Left lung (tissue), 10 donors: ENCODE data around the gene ZDHHC16. TPM values are rescaled to one million over a fixed set of nuclear protein-coding genes. Genes with fewer than 3 reads are reported as not detected.
A peak's percentile ranks its signal among the peaks of the same experiment; 100 is the strongest.

ENCODE experiments used
- ATAC-seq: fragments of 200-7000 bp; cut with Tn5 transposase; one replicate; pipeline ENCODE4 v1.9.1; 2020; ENCODE audit warnings: moderate library complexity
- DNase-seq, 4 donors: peaks; one replicate each; pipeline ENCODE4 v3.0.0-alpha.2; 2013 to 2020
- H3K27ac ChIP-seq, 2 donors: fragments of 200-600 bp; sonication (generic) in 1 of 2; one replicate each; pipeline versions ENCODE4 v1.5.0 to v1.8.0; 2020 to 2021
- H3K27me3 ChIP-seq, 2 donors: fragments of 200-600 bp; sonication (generic) in 1 of 2; one replicate each; pipeline versions ENCODE4 v1.5.0 to v1.8.0; 2020 to 2021
- H3K36me3 ChIP-seq, 2 donors: fragments of 200-600 bp; sonication (generic) in 1 of 2; one replicate each; pipeline versions ENCODE4 v1.5.0 to v1.8.0; 2020 to 2021
- H3K4me1 ChIP-seq, 2 donors: fragments of 200-600 bp; one replicate each; pipeline ENCODE4 v1.8.0; 2021
- H3K4me3 ChIP-seq, 2 donors: fragments of 200-600 bp; sonication (generic) in 1 of 2; one replicate each; pipeline versions ENCODE4 v1.5.0 to v1.8.0; 2020 to 2021; ENCODE audit warnings: mild to moderate bottlenecking in 1 of 2
- H3K9me3 ChIP-seq, 2 donors: fragments of 200-600 bp; sonication (generic) in 1 of 2; one replicate each; pipeline versions ENCODE4 v1.5.0 to v1.8.0; 2020 to 2021
- CTCF ChIP-seq, 2 donors: fragments of 200-600 bp; sonication (generic) in 1 of 2; IDR thresholded peaks; one replicate each; pipeline versions ENCODE4 v1.5.0 to v1.8.0; 2021; ENCODE audit warnings: antibody characterized with exemption in 2 of 2
- intact Hi-C, 2 donors: fragments of 100-400 bp; cut with DNase I; formaldehyde crosslinking; loops; one replicate each; pipeline versions ENCODE4 v1.11.2 to v1.14.2; 2022
- polyA plus RNA-seq, 6 donors: library from polyadenylated mRNA; unstranded; fragments of 120-200 nt; gene quantifications; one replicate each; pipeline ENCODE4 v1.2.1, GENCODE V29; 2013; ENCODE audit not compliant: insufficient read length in 6 of 6
- total RNA-seq, 2 donors: library from RNA; stranded (reverse); fragmentation: NEBNext Ultra II Directional; extraction: Animal tissue kit (Norgen Biotek cat#: 25700); gene quantifications; one replicate each; pipeline ENCODE4 v1.2.1, GENCODE V29; 2021
- donor health status: DM: no; HTN: yes; CAD: no.
- donor health status: DM: no; HTN: no; CAD: no.

ZDHHC16 gene
- total and polyA plus RNA-seq, 8 donors, result 44.8 to 65.2 (median 47.7) TPM

- H3K36me3 ChIP-seq, result no peaks in the 10 kb centered on the region
Measured at GRCh38 chr10:97499561-97500296, 53.8 kb downstream of the ZDHHC16 start.

GRCh38 chr10:97500297-97500575 is 54.3 kb downstream of the ZDHHC16 start:
- TF ChIP-seq CTCF (IDR thresholded peaks at IDR 0.05), result no peak
- ATAC-seq, result no peak
- H3K27ac ChIP-seq, result peak overlapping the region; percentile 91 to 93
- no peak for DNase-seq
- intact Hi-C loops, result no loop called here
- H3K36me3 ChIP-seq, result no peaks in the 10 kb centered on the region
- H3K4me1 ChIP-seq, result peaks cover 28 to 45% of the 10 kb centered on the region in 2 donors
- H3K27me3 ChIP-seq, result no peaks in the 10 kb centered on the region
- H3K4me3 ChIP-seq, result peak overlapping the region; percentile 73 to 96
- H3K9me3 ChIP-seq, result no peaks in the 10 kb centered on the region

More at GRCh38 chr10:97499561-97500296, 53.8 kb downstream of the ZDHHC16 start:
- intact Hi-C loops, result no loop called here
- DNase-seq, result peak; percentile 38 to 85 (median 64)
- Histone ChIP-seq H3K4me3 (peak overlapping the region; percentile 73 to 96), H3K27me3 (no peaks in the 10 kb centered on the region), H3K27ac (peak overlapping the region; percentile 91 to 93), H3K9me3 (no peaks in the 10 kb centered on the region), H3K4me1 (peaks cover 30 to 50% of the 10 kb centered on the region in 2 donors)
- TF ChIP-seq CTCF (IDR thresholded peaks at IDR 0.05), result no peak
- no peak for ATAC-seq

DNA sequence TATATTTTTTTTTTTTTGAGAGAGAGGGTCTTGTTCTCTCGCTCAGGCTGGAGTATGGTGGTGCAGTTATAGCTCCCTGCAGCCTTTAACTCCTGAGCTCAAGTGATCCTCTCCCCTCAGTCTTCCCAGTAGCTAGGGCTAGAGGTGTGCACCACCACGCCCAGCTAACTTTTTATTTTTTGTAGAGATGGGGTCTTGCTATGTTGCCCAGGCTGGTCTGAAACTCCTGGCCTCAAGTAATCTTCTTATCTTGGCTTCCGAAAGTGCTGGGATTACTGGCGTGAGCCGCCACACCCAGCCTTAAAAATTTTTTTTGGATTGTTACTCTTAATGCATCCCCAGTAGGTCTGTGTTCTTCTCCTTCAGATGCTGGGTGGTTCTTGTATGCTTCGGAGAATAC is 56.9 kb downstream of the ZDHHC16 start:
- DNase-seq, result no peak
- Histone ChIP-seq H3K27me3 (no peaks in the 10 kb centered on the region), H3K27ac (no peak overlapping the region), H3K4me3 (no peak overlapping the region), H3K4me1 (peaks cover 14 to 35% of the 10 kb centered on the region in 2 donors), H3K9me3 (no peaks in the 10 kb centered on the region), H3K36me3 (no peaks in the 10 kb centered on the region)
- intact Hi-C loops, result no loop called here
- no peak for ATAC-seq
- no peak for TF ChIP-seq CTCF (IDR thresholded peaks at IDR 0.05)

- intact Hi-C loops, result no loop called here
Measured at GRCh38 chr10:97503406-97503805, 57.4 kb downstream of the ZDHHC16 start.

DNA sequence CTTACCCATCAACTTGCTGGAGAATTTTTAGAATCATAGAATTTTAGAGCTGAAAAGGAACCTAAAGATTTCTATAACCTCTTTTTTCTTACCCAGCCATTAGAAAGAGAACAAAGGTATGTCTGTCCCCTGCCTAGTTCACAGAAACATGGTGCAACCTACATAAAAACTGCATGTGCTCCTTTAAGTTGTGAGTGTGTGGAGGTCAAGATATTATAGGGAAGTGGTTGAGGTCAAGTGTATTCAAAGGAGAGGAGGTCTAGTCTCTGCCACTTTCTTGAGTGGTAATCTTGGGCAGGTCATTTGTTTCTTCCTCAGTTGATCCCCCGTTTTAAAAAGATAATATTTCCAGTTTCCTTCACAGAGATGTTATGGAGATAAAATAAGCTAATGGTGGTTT is 59.2 kb downstream of the ZDHHC16 start:
- Histone ChIP-seq H3K36me3 (no peaks in the 10 kb centered on the region), H3K27me3 (no peaks in the 10 kb centered on the region), H3K4me1 (peaks cover 12 to 30% of the 10 kb centered on the region in 2 donors), H3K4me3 (no peak overlapping the region), H3K27ac (no peak overlapping the region), H3K9me3 (no peaks in the 10 kb centered on the region)
- DNase-seq (no peak), ATAC-seq (no peak)
- intact Hi-C loops, result no loop called here
- TF ChIP-seq CTCF (IDR thresholded peaks at IDR 0.05), result no peak

More at GRCh38 chr10:97503406-97503805, 57.4 kb downstream of the ZDHHC16 start:
- no peak for TF ChIP-seq CTCF (IDR thresholded peaks at IDR 0.05)
- H3K27ac ChIP-seq, result no peak overlapping the region
- H3K9me3 ChIP-seq, result no peaks in the 10 kb centered on the region
- no peak for DNase-seq
- H3K4me1 ChIP-seq, result peaks cover 14 to 35% of the 10 kb centered on the region in 2 donors
- no peaks in the 10 kb centered on the region for H3K36me3 ChIP-seq
- ATAC-seq, result no peak
- no peak overlapping the region for H3K4me3 ChIP-seq
- no peaks in the 10 kb centered on the region for H3K27me3 ChIP-seq
